DMS114 treated with DMSO at 0.1 percent for 48 hours (cell line): Measurements from ENCODE around the gene CDH12.
"Not testable (repeated sequence)": the region's sequence is repeated elsewhere in the genome, so short reads cannot be mapped to it uniquely, and the experiment has no call there.

Experiments used
- DNase-seq: peaks from one replicate; lab custom pipeline; 2025; ENCODE audit not compliant: unreplicated experiment; lab: John Stamatoyannopoulos, UW

Gene CDH12

GRCh38 chr5:22319798-22320197 is 533.3 kb downstream of the CDH12 start:
- no peak for DNase-seq

GRCh38 chr5:22316294-22316693 is 536.9 kb downstream of the CDH12 start:
- no peak for DNase-seq

- DNase-seq: not testable (repeated sequence)
Observed at GRCh38 chr5:22315052-22315451, 538.1 kb downstream of the CDH12 start.

- DNase-seq: no peak
Observed at GRCh38 chr5:22314548-22314947, 538.6 kb downstream of the CDH12 start.

GRCh38 chr5:22306011-22306410 is 547.1 kb downstream of the CDH12 start:
- no peak for DNase-seq

GRCh38 chr5:22295832-22296231 is 557.3 kb downstream of the CDH12 start:
- no peak for DNase-seq

- DNase-seq: no peak
Observed at GRCh38 chr5:22293147-22293546, 560.0 kb downstream of the CDH12 start.

GRCh38 chr5:22278164-22278563 is 575.0 kb downstream of the CDH12 start:
- no peak for DNase-seq

- DNase-seq: no peak
Observed at GRCh38 chr5:22277006-22277405, 576.1 kb downstream of the CDH12 start.

GRCh38 chr5:22265855-22266254 is 587.3 kb downstream of the CDH12 start:
- DNase-seq: not testable (repeated sequence)

- DNase-seq: no peak
Observed at GRCh38 chr5:22258139-22258538, 595.0 kb downstream of the CDH12 start.

- DNase-seq: no peak
Observed at GRCh38 chr5:22250528-22250927, 602.6 kb downstream of the CDH12 start.

GRCh38 chr5:22249209-22249729 is 603.9 kb downstream of the CDH12 start:
- DNase-seq: no peak

- no peak for DNase-seq
Observed at GRCh38 chr5:22245770-22246169, 607.4 kb downstream of the CDH12 start.

- peak; percentile 17 for DNase-seq
Observed at GRCh38 chr5:22242532-22242931, 610.6 kb downstream of the CDH12 start.

GRCh38 chr5:22238047-22238446 is 615.1 kb downstream of the CDH12 start:
- DNase-seq: no peak

GRCh38 chr5:22226423-22226822 is 626.7 kb downstream of the CDH12 start:
- no peak for DNase-seq

GRCh38 chr5:22223079-22223478 is 630.1 kb downstream of the CDH12 start:
- DNase-seq: no peak

GRCh38 chr5:22213703-22214495 is 639.2 kb downstream of the CDH12 start:
- not testable (repeated sequence) for DNase-seq

- not testable (repeated sequence) for DNase-seq
Observed at GRCh38 chr5:22212254-22212991, 640.7 kb downstream of the CDH12 start.

- not testable (repeated sequence) for DNase-seq
Observed at GRCh38 chr5:22208463-22208862, 644.7 kb downstream of the CDH12 start.

GRCh38 chr5:22188651-22189050 is 664.5 kb downstream of the CDH12 start:
- DNase-seq: not testable (repeated sequence)
